ENCODE measurements around the gene MGAT5B. TPM values are rescaled to one million over a fixed set of nuclear protein-coding genes. Genes with fewer than 3 reads are reported as not detected.

MGAT5B gene
- total and polyA plus RNA-seq, 11 donors = 0.07 to 0.21 (median 0.15) TPM; not detected in 6

- Histone ChIP-seq H3K27ac (no peak overlapping the region), H3K36me3 (no peaks in the 10 kb centered on the region), H3K9me3 (no peaks in the 10 kb centered on the region), H3K27me3 (peaks cover 0 to 25% (median 3%) of the 10 kb centered on the region in 9 donors), H3K4me1 (peaks cover 0 to 6% (median 0%) of the 10 kb centered on the region in 12 donors), H3K4me3 (no peak overlapping the region)
- ATAC-seq (no peak), DNase-seq (no peak)
- no peak for TF ChIP-seq CTCF (IDR thresholded peaks at IDR 0.05)
- TF ChIP-seq POLR2A (IDR thresholded peaks at IDR 0.05) = no peak
- intact Hi-C loops (cut with DNase I) = no loop called here
- 85 to 89% (median 87%) methylated on average over 15 to 17 of the region's 17 CpGs for WGBS, 4 donors
These were observed 58.1 kb downstream of the MGAT5B start for GRCh38 chr17:76926237-76926866.

GRCh38 chr17:76927577-76927976, 59.4 kb downstream of the MGAT5B start:
- no peak for DNase-seq
- no peak overlapping the region for H3K27ac ChIP-seq
- no peak overlapping the region for H3K4me3 ChIP-seq
- H3K9me3 ChIP-seq = no peaks in the 10 kb centered on the region
- peaks cover 0 to 14% (median 0%) of the 10 kb centered on the region in 9 donors for H3K27me3 ChIP-seq
- TF ChIP-seq CTCF (IDR thresholded peaks at IDR 0.05) = no peak
- no peak for TF ChIP-seq POLR2A (IDR thresholded peaks at IDR 0.05)
- H3K36me3 ChIP-seq = no peaks in the 10 kb centered on the region
- intact Hi-C loops (cut with DNase I) = no loop called here
- WGBS, 4 donors = 72 to 90% (median 80%) methylated on average over 12 of the region's 12 CpGs
- H3K4me1 ChIP-seq = peaks cover 0 to 6% (median 0%) of the 10 kb centered on the region in 12 donors
- ATAC-seq = no peak

- H3K27me3 ChIP-seq = peaks cover 0 to 10% (median 0%) of the 10 kb centered on the region in 9 donors
- peaks cover 0 to 6% (median 0%) of the 10 kb centered on the region in 12 donors for H3K4me1 ChIP-seq
These were observed 59.8 kb downstream of the MGAT5B start for GRCh38 chr17:76927982-76928381.

GRCh38 chr17:76929148-76929547, 60.9 kb downstream of the MGAT5B start:
- WGBS, 4 donors = 88 to 94% (median 92%) methylated on average over 3 of the region's 3 CpGs
- ATAC-seq = no peak
- intact Hi-C loops (cut with DNase I) = no loop called here

More at GRCh38 chr17:76927982-76928381, 59.8 kb downstream of the MGAT5B start:
- intact Hi-C loops (cut with DNase I) = no loop called here
- H3K36me3 ChIP-seq = no peaks in the 10 kb centered on the region
- WGBS, 4 donors = 70 to 82% (median 73%) methylated on average over 4 of the region's 4 CpGs
- DNase-seq = no peak
- no peak overlapping the region for H3K27ac ChIP-seq
- no peak for ATAC-seq
- H3K4me3 ChIP-seq = no peak overlapping the region
- no peaks in the 10 kb centered on the region for H3K9me3 ChIP-seq
- TF ChIP-seq POLR2A (IDR thresholded peaks at IDR 0.05) (no peak), CTCF (IDR thresholded peaks at IDR 0.05) (no peak)

More at GRCh38 chr17:76929148-76929547, 60.9 kb downstream of the MGAT5B start:
- no peaks in the 10 kb centered on the region for H3K36me3 ChIP-seq
- peaks cover 0 to under 1% (median 0%) of the 10 kb centered on the region in 9 donors for H3K27me3 ChIP-seq
- no peak for TF ChIP-seq POLR2A (IDR thresholded peaks at IDR 0.05)
- H3K9me3 ChIP-seq = no peaks in the 10 kb centered on the region
- H3K4me3 ChIP-seq = no peak overlapping the region
- no peak overlapping the region for H3K27ac ChIP-seq
- H3K4me1 ChIP-seq = peaks cover 0 to 6% (median 0%) of the 10 kb centered on the region in 12 donors
- DNase-seq = no peak
